DND-41 (cell line): ENCODE data around the gene AXIN1.
"Not testable (repeated sequence)": the region's sequence is repeated elsewhere in the genome, so short reads cannot be mapped to it uniquely, and the experiment has no call there.

Source experiments
- ATAC-seq: fragments of 200-7000 bp; cut with Tn5 transposase; 3 replicates; pipeline ENCODE4 v1.9.1; 2021; ENCODE audit warnings: low read depth; ENCODE audit not compliant: insufficient read depth
- DNase-seq: peaks from one replicate; pipeline ENCODE4 v3.0.0-alpha.2; 2020
- H2AFZ ChIP-seq: 2 replicates; pipeline ENCODE4 v1.6.0; 2012; ENCODE audit warnings: low read depth, low read length
- H3K27ac ChIP-seq: 2 replicates; pipeline ENCODE4 v1.5.1; 2012; ENCODE audit warnings: low read length, inconsistent platforms
- H3K27me3 ChIP-seq: fragments of 200-600 bp; sonication (generic); 2 replicates; pipeline ENCODE4 v1.6.0; 2012; ENCODE audit warnings: low read length, mild to moderate bottlenecking, inconsistent platforms; ENCODE audit not compliant: insufficient read depth, poor library complexity
- H3K36me3 ChIP-seq: 2 replicates; pipeline ENCODE4 v1.5.1; 2012; ENCODE audit warnings: low read length, inconsistent platforms; ENCODE audit not compliant: insufficient read depth
- H3K4me1 ChIP-seq: 2 replicates; pipeline ENCODE4 v1.5.1; 2012; ENCODE audit warnings: mild to moderate bottlenecking, low read length; ENCODE audit not compliant: insufficient read depth
- H3K4me2 ChIP-seq: 2 replicates; pipeline ENCODE4 v1.6.0; 2012; ENCODE audit warnings: mild to moderate bottlenecking, moderate library complexity, low read length, inconsistent platforms; ENCODE audit not compliant: insufficient read depth
- H3K4me3 ChIP-seq, 2 experiments: fragments of 200-600 bp in 1 of 2; shearing (Covaris generic) in 1 of 2; 2 replicates each; pipeline ENCODE4 v1.5.1; 2012 to 2016; ENCODE audit warnings: inconsistent platforms in 2 of 2, low read length in 2 of 2, mild to moderate bottlenecking in 2 of 2, low read depth in 1 of 2, moderate library complexity in 1 of 2
- H3K79me2 ChIP-seq: 2 replicates; pipeline ENCODE4 v1.6.0; 2012; ENCODE audit warnings: low read length, inconsistent platforms; ENCODE audit not compliant: insufficient read depth
- H3K9ac ChIP-seq: 2 replicates; pipeline ENCODE4 v1.6.0; 2012; ENCODE audit warnings: low read depth, mild to moderate bottlenecking, inconsistent platforms, low read length, moderate library complexity
- H3K9me3 ChIP-seq: 2 replicates; pipeline ENCODE4 v1.5.1; 2012; ENCODE audit warnings: low read length, moderate library complexity, mild to moderate bottlenecking, inconsistent platforms; ENCODE audit not compliant: insufficient read depth, severe bottlenecking
- H4K20me1 ChIP-seq: 2 replicates; pipeline ENCODE4 v1.6.0; 2012; ENCODE audit warnings: low read length; ENCODE audit not compliant: insufficient read depth
- CTCF ChIP-seq: IDR thresholded peaks from 2 replicates; pipeline ENCODE4 v1.5.1; 2012; ENCODE audit warnings: borderline replicate concordance, low read length, moderate library complexity, mild to moderate bottlenecking; ENCODE audit not compliant: poor library complexity, severe bottlenecking; ENCODE audit errors: extremely low read depth
- EZH2 ChIP-seq: IDR thresholded peaks from 3 replicates; pipeline ENCODE4 v1.6.1; 2012; ENCODE audit warnings: borderline replicate concordance, low read depth, mild to moderate bottlenecking, moderate library complexity, low read length, inconsistent platforms; ENCODE audit not compliant: severe bottlenecking

The AXIN1 gene

GRCh38 chr16:389352-389751, 36.8 kb upstream of the AXIN1 start:
- Histone ChIP-seq H3K27me3 (no peaks in the 10 kb centered on the region), H3K4me3 (no peak overlapping the region), H2AFZ (no peak overlapping the region), H3K79me2 (0 out of 2 replicates have a peak, but pooled peaks cover 1% of the 10 kb centered on the region), H3K9ac (no peak overlapping the region), H3K4me2 (no peak overlapping the region), H3K4me1 (peaks cover 2% of the 10 kb centered on the region; the same call in 1 of the 2 replicates), H3K36me3 (no peaks in the 10 kb centered on the region), H3K27ac (no peak overlapping the region), H4K20me1 (no peaks in the 10 kb centered on the region), H3K9me3 (no peaks in the 10 kb centered on the region)
- no peak for TF ChIP-seq EZH2
- no peak for TF ChIP-seq CTCF
- ATAC-seq (no peak), DNase-seq (no peak)

GRCh38 chr16:387761-388666, 35.5 kb upstream of the AXIN1 start:
- DNase-seq, H3K27me3 ChIP-seq, H3K9me3 ChIP-seq, H4K20me1 ChIP-seq, H3K27ac ChIP-seq, H3K79me2 ChIP-seq, H3K4me1 ChIP-seq, H3K4me2 ChIP-seq, H3K36me3 ChIP-seq, H3K4me3 ChIP-seq, H3K9ac ChIP-seq, ATAC-seq, H2AFZ ChIP-seq: not testable (repeated sequence)

GRCh38 chr16:386641-387156, 34.2 kb upstream of the AXIN1 start:
- ATAC-seq (no peak), DNase-seq (no peak)
- no peak overlapping the region for H2AFZ ChIP-seq
- H3K4me1 ChIP-seq = peaks cover 15% of the 10 kb centered on the region
- no peak overlapping the region for H3K4me2 ChIP-seq
- no peaks in the 10 kb centered on the region for H3K27me3 ChIP-seq
- no peak for TF ChIP-seq CTCF
- no peaks in the 10 kb centered on the region for H3K36me3 ChIP-seq
- H3K9ac ChIP-seq = no peak overlapping the region
- H4K20me1 ChIP-seq = no peaks in the 10 kb centered on the region
- no peak overlapping the region for H3K27ac ChIP-seq
- peaks cover 6% of the 10 kb centered on the region for H3K79me2 ChIP-seq
- H3K9me3 ChIP-seq = no peaks in the 10 kb centered on the region
- no peak overlapping the region for H3K4me3 ChIP-seq

- Histone ChIP-seq H2AFZ (no peak overlapping the region), H3K79me2 (peaks cover 35% of the 10 kb centered on the region), H3K27me3 (no peaks in the 10 kb centered on the region), H3K4me1 (peaks cover 36% of the 10 kb centered on the region), H3K4me2 (peak overlapping the region; percentile 93; the same call in 1 of the 2 replicates), H4K20me1 (peaks cover 18% of the 10 kb centered on the region), H3K9me3 (no peaks in the 10 kb centered on the region), H3K36me3 (0 out of 2 replicates have a peak, but pooled peaks cover 5% of the 10 kb centered on the region), H3K27ac (no peak overlapping the region), H3K9ac (no peak overlapping the region; the same call in 1 of the 2 replicates), H3K4me3 (no peak overlapping the region)
- TF ChIP-seq EZH2 = no peak
- TF ChIP-seq CTCF = no peak
- ATAC-seq (no peak), DNase-seq (no peak)
Measured at GRCh38 chr16:383326-384051, 31.0 kb upstream of the AXIN1 start.
